Measurements from ENCODE around the gene OSBP. TPM values are rescaled to one million over a fixed set of nuclear protein-coding genes. Genes with fewer than 3 reads are reported as not detected.

OSBP gene
- polyA plus RNA-seq, 3 donors = 9.8 to 15.3 (median 11.9) TPM

- no peak overlapping the region for H2AFZ ChIP-seq (ENCODE audit: insufficient read depth, low read depth, low read length, poor library complexity, severe bottlenecking)
- no peak overlapping the region for H3K4me3 Mint-ChIP-seq
- no peak overlapping the region for H3K27ac Mint-ChIP-seq
- H3K9ac ChIP-seq (ENCODE audit: insufficient read depth, low read length, poor library complexity, severe bottlenecking) = no peak overlapping the region
- H3K4me3 ChIP-seq (replicated peaks in 1 of 3; ENCODE audit: low read depth in 2 of 3, low read length in 3 of 3) = no peak overlapping the region
- H3K79me2 ChIP-seq (ENCODE audit: insufficient read depth, low read length) = no peaks in the 10 kb centered on the region
- peaks cover 0 to 6% of the 10 kb centered on the region in 2 donors for H3K9me3 ChIP-seq (replicated peaks in 1 of 2; ENCODE audit: control insufficient read depth in 1 of 2, insufficient read depth in 1 of 2, low read length in 2 of 2)
- no peaks in the 10 kb centered on the region for H4K20me1 ChIP-seq (ENCODE audit: insufficient read depth, low read length)
- intact Hi-C loops (cut with micrococcal nuclease) = no loop called here
- H3K4me2 ChIP-seq (replicated peaks; ENCODE audit: extremely low read depth, low read length, poor library complexity, severe bottlenecking) = no peak overlapping the region
- peaks cover 57 to 62% of the 10 kb centered on the region in 2 donors for H3K4me1 ChIP-seq (ENCODE audit: control insufficient read depth in 1 of 2, insufficient read depth in 2 of 2, low read length in 2 of 2)
- H3K36me3 ChIP-seq (replicated peaks in 1 of 2; ENCODE audit: control insufficient read depth in 1 of 2, insufficient read depth in 2 of 2, low read length in 2 of 2) = no peaks in the 10 kb centered on the region
- H3K27me3 Mint-ChIP-seq (ENCODE audit: low read depth in 3 of 3) = peaks cover 39 to 45% (median 41%) of the 10 kb centered on the region in 3 donors
- peaks cover 2 to 20% (median 10%) of the 10 kb centered on the region in 7 donors for H3K9me3 Mint-ChIP-seq
- H3K27ac ChIP-seq (ENCODE audit: low read depth in 1 of 2, low read length in 2 of 2) = no peak overlapping the region
- WGBS (ENCODE audit: insufficient coverage) = no CpG with 5 or more reads among the region's 21 CpGs
- H3K27me3 ChIP-seq (ENCODE audit: control insufficient read depth in 2 of 2, insufficient read depth in 2 of 2, low read length in 2 of 2) = peaks cover 19 to 32% of the 10 kb centered on the region in 2 donors
- peaks cover 0 to 3% of the 10 kb centered on the region in 2 donors for H3K36me3 Mint-ChIP-seq
- peaks cover 59% of the 10 kb centered on the region for H3K4me1 Mint-ChIP-seq
- DNase-seq = no peak
- TF ChIP-seq CTCF (IDR thresholded peaks at IDR 0.05) = no peak
Observed at GRCh38 chr11:59553323-59553722, 62.3 kb downstream of the OSBP start.

- peaks cover 36 to 40% (median 39%) of the 10 kb centered on the region in 3 donors for H3K27me3 Mint-ChIP-seq (ENCODE audit: low read depth in 3 of 3)
- WGBS (ENCODE audit: insufficient coverage) = 86% methylated on average over 1 of the region's 2 CpGs
- Histone ChIP-seq H4K20me1 (ENCODE audit: insufficient read depth, low read length) (no peaks in the 10 kb centered on the region), H3K9me3 (replicated peaks in 1 of 2; ENCODE audit: control insufficient read depth in 1 of 2, insufficient read depth in 1 of 2, low read length in 2 of 2) (peaks cover 0 to 6% of the 10 kb centered on the region in 2 donors), H3K4me3 (replicated peaks in 1 of 3; ENCODE audit: low read depth in 2 of 3, low read length in 3 of 3) (no peak overlapping the region), H3K27ac (ENCODE audit: low read depth in 1 of 2, low read length in 2 of 2) (no peak overlapping the region), H3K27me3 (ENCODE audit: control insufficient read depth in 2 of 2, insufficient read depth in 2 of 2, low read length in 2 of 2) (peaks cover 17 to 30% of the 10 kb centered on the region in 2 donors), H3K36me3 (replicated peaks in 1 of 2; ENCODE audit: control insufficient read depth in 1 of 2, insufficient read depth in 2 of 2, low read length in 2 of 2) (no peaks in the 10 kb centered on the region), H3K9ac (ENCODE audit: insufficient read depth, low read length, poor library complexity, severe bottlenecking) (no peak overlapping the region), H2AFZ (ENCODE audit: insufficient read depth, low read depth, low read length, poor library complexity, severe bottlenecking) (no peak overlapping the region), H3K4me1 (ENCODE audit: control insufficient read depth in 1 of 2, insufficient read depth in 2 of 2, low read length in 2 of 2) (peaks cover 52 to 57% of the 10 kb centered on the region in 2 donors), H3K4me2 (replicated peaks; ENCODE audit: extremely low read depth, low read length, poor library complexity, severe bottlenecking) (no peak overlapping the region), H3K79me2 (ENCODE audit: insufficient read depth, low read length) (no peaks in the 10 kb centered on the region)
- H3K27ac Mint-ChIP-seq = no peak overlapping the region
- TF ChIP-seq CTCF (IDR thresholded peaks at IDR 0.05) = no peak
- DNase-seq = no peak
- H3K9me3 Mint-ChIP-seq = peaks cover 2 to 20% (median 10%) of the 10 kb centered on the region in 7 donors
- peak overlapping the region in 1 of 2 donors; percentile 5 for H3K4me3 Mint-ChIP-seq
- peaks cover 0 to 3% of the 10 kb centered on the region in 2 donors for H3K36me3 Mint-ChIP-seq
- H3K4me1 Mint-ChIP-seq = peaks cover 57% of the 10 kb centered on the region
- intact Hi-C loops (cut with micrococcal nuclease) = no loop called here
Observed at GRCh38 chr11:59552844-59553243, 62.7 kb downstream of the OSBP start.

All from CD14-positive monocyte (primary cell).